K562 (cell line): Measurements from ENCODE around the gene CLCC1. TPM values are rescaled to one million over a fixed set of nuclear protein-coding genes. Genes with fewer than 3 reads are reported as not detected.

Experiments
- ATAC-seq: fragments of 200-7000 bp; cut with Tn5 transposase; 3 replicates; pipeline ENCODE4 v1.9.1; 2020; ENCODE audit warnings: moderate library complexity
- BruUV-seq: library from RNA; stranded (reverse); fragments of 400-500 nt; replicated peaks from 2 replicates; lab custom pipeline; 2021; lab: Mats Ljungman, UMichigan
- CTCF ChIA-PET: fragments of 300-600 bp; formaldehyde crosslinking; extraction: SDS; loops from one replicate; lab custom pipeline; 2021; ENCODE audit warnings: low intra/inter-chr PET ratio; lab: Yijun Ruan, JAX
- POLR2A ChIA-PET: fragments of 300-600, 350-650 bp; sonication (Branson Sonifier 250); formaldehyde crosslinking; extraction: SDS; loops from one replicate; lab custom pipeline; 2021; ENCODE audit warnings: antibody characterized with exemption, inconsistent platforms; lab: Yijun Ruan, JAX
- DNase-seq, 4 experiments: peaks; one replicate each; pipeline versions ENCODE4 v3.0.0 to v3.0.0-alpha.2; 2011 to 2018; ENCODE audit warnings: low spot score in 3 of 4, mixed read lengths in 3 of 4; ENCODE audit errors: extremely low read depth in 1 of 4
- FAIRE-seq: peaks from 2 replicates; lab custom pipeline; 2011; peaks lifted over from hg19 to GRCh38; lab: Jason Lieb, UNC
- H2AFZ ChIP-seq: 2 replicates; pipeline ENCODE4 v1.6.0; 2011; ENCODE audit warnings: low read depth, low read length, control low read depth, inconsistent platforms
- H3K27ac ChIP-seq: fragments of 200-600 bp; 3 replicates; pipeline ENCODE4 v1.8.0; 2011; ENCODE audit warnings: low read depth, mild to moderate bottlenecking, control low read depth, inconsistent platforms, low read length, moderate library complexity, mixed read lengths; ENCODE audit errors: extremely low read depth
- H3K27me3 ChIP-seq, 2 experiments: fragments of 300-600 bp in 1 of 2; 2 replicates in 1 of 2; 3 replicates in 1 of 2; pipeline versions ENCODE4 v1.6.0 to v1.8.0; 2011; ENCODE audit warnings: inconsistent platforms in 2 of 2, low read length in 2 of 2, mild to moderate bottlenecking in 1 of 2, mixed read lengths in 1 of 2, moderate library complexity in 1 of 2; ENCODE audit not compliant: control insufficient read depth in 2 of 2, insufficient read depth in 2 of 2
- H3K36me3 ChIP-seq: fragments of 300-600 bp; 3 replicates; pipeline ENCODE4 v1.8.0; 2011; ENCODE audit warnings: mild to moderate bottlenecking, low read length, inconsistent platforms; ENCODE audit not compliant: control insufficient read depth, insufficient read depth
- H3K4me1 ChIP-seq, 2 experiments: fragments of 200-600 bp in 1 of 2; replicated peaks in 1 of 2; 2 replicates in 1 of 2; 3 replicates in 1 of 2; pipeline versions ENCODE4 v1.5.1 to v1.8.0; 2011; ENCODE audit warnings: inconsistent platforms in 2 of 2, low read length in 2 of 2, mild to moderate bottlenecking in 1 of 2, mixed read lengths in 1 of 2, moderate library complexity in 1 of 2; ENCODE audit not compliant: control insufficient read depth in 2 of 2, insufficient read depth in 2 of 2
- H3K4me2 ChIP-seq: 2 replicates; pipeline ENCODE4 v1.6.1; 2011; ENCODE audit warnings: low read length, control low read depth, inconsistent platforms, mixed read lengths; ENCODE audit not compliant: insufficient read depth
- H3K4me3 ChIP-seq: fragments of 200-600 bp; sonication (generic), shearing (Covaris generic); 2 replicates; pipeline ENCODE4 v1.5.1; 2016; ENCODE audit warnings: control low read depth, inconsistent platforms
- H3K79me2 ChIP-seq: fragments of 200-600 bp; 3 replicates; pipeline ENCODE4 v1.8.0; 2011; ENCODE audit warnings: low read length, inconsistent platforms; ENCODE audit not compliant: control insufficient read depth, insufficient read depth
- H3K9ac ChIP-seq, 2 experiments: 2 replicates each; pipeline versions ENCODE4 v1.6.0 to v1.6.1; 2011; ENCODE audit warnings: low read depth in 2 of 2, low read length in 2 of 2, control low read depth in 1 of 2, inconsistent platforms in 1 of 2, mild to moderate bottlenecking in 1 of 2, mixed read lengths in 1 of 2; ENCODE audit not compliant: insufficient read depth in 1 of 2
- H3K9me1 ChIP-seq: one replicate; pipeline ENCODE4 v1.6.0; 2011; ENCODE audit warnings: inconsistent platforms, mild to moderate bottlenecking, low read length, moderate library complexity; ENCODE audit not compliant: control insufficient read depth, insufficient read depth
- H3K9me3 ChIP-seq: replicated peaks from 2 replicates; pipeline ENCODE4 v1.5.1; 2011; ENCODE audit warnings: low read depth, low read length, inconsistent platforms; ENCODE audit not compliant: control insufficient read depth, insufficient read depth
- H4K20me1 ChIP-seq: replicated peaks from 2 replicates; pipeline ENCODE4 v1.6.1; 2011; ENCODE audit warnings: low read length, inconsistent platforms, mixed read lengths; ENCODE audit not compliant: control insufficient read depth, insufficient read depth
- CAMTA2 ChIP-seq: fragments of 250-450 bp; sonication (Bioruptor Pico); conservative IDR thresholded peaks from 2 replicates; pipeline ENCODE4 v1.5.1; 2022
- ETV1 ChIP-seq: fragments of 450-650 bp; conservative IDR thresholded peaks from 2 replicates; pipeline ENCODE4 v1.6.1; 2016; ENCODE audit warnings: missing genetic modification characterization, control low read depth, low read depth, missing compliant biosample characterization
- FOXK2 ChIP-seq, 2 experiments: fragments of 450-650 bp; IDR thresholded peaks in 1 of 2; conservative IDR thresholded peaks in 1 of 2; 2 replicates each; pipeline ENCODE4 v1.6.1; 2016; ENCODE audit warnings: low read depth in 2 of 2, mild to moderate bottlenecking in 1 of 2
- GTF2A2 ChIP-seq: IDR thresholded peaks from 2 replicates; pipeline ENCODE4 v1.6.1; 2016; ENCODE audit warnings: mild to moderate bottlenecking, missing genetic modification characterization, missing compliant biosample characterization
- HDAC1 ChIP-seq, 2 experiments: fragments of 450-650 bp; IDR thresholded peaks; 2 replicates each; pipeline ENCODE4 v1.6.1; 2016 to 2017; ENCODE audit warnings: inconsistent platforms in 1 of 2, mild to moderate bottlenecking in 1 of 2, moderate library complexity in 1 of 2
- HDAC2 ChIP-seq: fragments of 450-650 bp; IDR thresholded peaks from 2 replicates; pipeline ENCODE4 v1.6.1; 2016; ENCODE audit warnings: mild to moderate bottlenecking
- POLR2G ChIP-seq: fragments of 200-400 bp; formaldehyde crosslinking; IDR thresholded peaks from 2 replicates; pipeline ENCODE4 v1.6.1; 2017; ENCODE audit warnings: low read depth, mild to moderate bottlenecking, antibody characterized with exemption, low read length, moderate library complexity
- PTTG1 ChIP-seq: fragments of 450-650 bp; IDR thresholded peaks from 2 replicates; pipeline ENCODE4 v1.6.1; 2016; ENCODE audit warnings: low read depth, mild to moderate bottlenecking, missing genetic modification characterization, missing compliant biosample characterization
- PURB ChIP-seq: sonication (generic); formaldehyde crosslinking; IDR thresholded peaks from 2 replicates; pipeline ENCODE4 v1.9.0; 2021; ENCODE audit warnings: low read depth, mild to moderate bottlenecking, missing genetic modification reagents
- RBM39 ChIP-seq: fragments of 200-400 bp; formaldehyde crosslinking; optimal IDR thresholded peaks from 2 replicates; pipeline ENCODE3; 2018; ENCODE audit warnings: low read depth, low read length
- SMARCE1 ChIP-seq: fragments of 450-650 bp; IDR thresholded peaks from 2 replicates; pipeline ENCODE4 v1.7.1; 2016; ENCODE audit warnings: mild to moderate bottlenecking
- SUPT5H ChIP-seq: fragments of 450-650 bp; IDR thresholded peaks from 2 replicates; pipeline ENCODE4 v1.6.1; 2016
- ZNF282 ChIP-seq: sonication (generic); formaldehyde crosslinking; IDR thresholded peaks from 2 replicates; pipeline ENCODE4 v1.8.1; 2023; ENCODE audit warnings: missing genetic modification reagents
- ZNF3 ChIP-seq: fragments of 250-450 bp; sonication (Bioruptor Pico); IDR thresholded peaks from 2 replicates; pipeline ENCODE4 v1.5.0; 2021; ENCODE audit warnings: mild to moderate bottlenecking, moderate library complexity
- ZNF644 ChIP-seq: fragments of 200-800 bp; sonication (Bioruptor generic); IDR thresholded peaks from 2 replicates; pipeline ENCODE4 v1.6.1; 2016; ENCODE audit warnings: low read depth, missing genetic modification characterization, missing compliant biosample characterization
- WGBS: fragments of 100-300 bp; shearing (Covaris generic); methylation state at CpG from one replicate; pipeline ENCODE4 v1.1.6; 2016; ENCODE audit warnings: low coverage, mixed read lengths; ENCODE audit not compliant: insufficient coverage; ENCODE audit errors: missing lambda C conversion rate; 5-methylcytosine and 5-hydroxymethylcytosine counted together
- in situ Hi-C: fragments of 300-500 bp; cut with MboI; formaldehyde crosslinking; loops from 4 replicates; pipeline ENCODE4 v1.15.0; 2018; ENCODE audit warnings: inconsistent platforms, mixed read lengths
- intact Hi-C: fragments of 100-400 bp; cut with micrococcal nuclease; formaldehyde crosslinking; loops from 2 replicates; pipeline ENCODE4 v1.14.2; 2022
- polyA plus RNA-seq, 8 experiments: library from polyadenylated mRNA; depleted of rRNA in 4 of 8; stranded (reverse) in 5 of 8; unstranded in 3 of 8; fragments of >200 nt; fragmentation: Nextera tagmentation in 2 of 8; fragmentation: Illumina TruSeq in 1 of 8; extraction: Ambion mirVana in 2 of 8; extraction: Trizol in 1 of 8; gene quantifications; 2 replicates each; pipeline versions ENCODE4 v1.2.1 to v1.2.3, GENCODE V29; 2011 to 2014; ENCODE audit warnings: inconsistent platforms in 1 of 8, missing spikeins in 1 of 8
- total RNA-seq, 7 experiments: library from RNA; depleted of rRNA in 6 of 7; stranded (reverse); fragments of >200 nt in 6 of 7; fragmentation: Illumina TruSeq in 2 of 7; extraction: Trizol in 2 of 7; gene quantifications; 2 replicates each; pipeline versions ENCODE4 v1.2.1 to v1.2.3, GENCODE V29; 2011 to 2021; ENCODE audit warnings: low replicate concordance in 1 of 7
- TF ChIP-seq, protein P1 (sequence below): fragments of 450-650 bp; IDR thresholded peaks from 2 replicates; pipeline ENCODE4 v1.6.1; 2018; ENCODE audit not compliant: partially characterized antibody
- TF ChIP-seq, protein P2 (sequence below), 2 experiments: fragments of 450-650 bp; IDR thresholded peaks; 2 replicates each; pipeline ENCODE4 v1.6.1; 2016

The CLCC1 gene
- total and polyA plus RNA-seq, 9 of the 15 experiments (the other 6 are each of a cell fraction or from before 2014, with no cell fraction given), result 28.8 to 63.4 (median 40.4) TPM

DNA sequence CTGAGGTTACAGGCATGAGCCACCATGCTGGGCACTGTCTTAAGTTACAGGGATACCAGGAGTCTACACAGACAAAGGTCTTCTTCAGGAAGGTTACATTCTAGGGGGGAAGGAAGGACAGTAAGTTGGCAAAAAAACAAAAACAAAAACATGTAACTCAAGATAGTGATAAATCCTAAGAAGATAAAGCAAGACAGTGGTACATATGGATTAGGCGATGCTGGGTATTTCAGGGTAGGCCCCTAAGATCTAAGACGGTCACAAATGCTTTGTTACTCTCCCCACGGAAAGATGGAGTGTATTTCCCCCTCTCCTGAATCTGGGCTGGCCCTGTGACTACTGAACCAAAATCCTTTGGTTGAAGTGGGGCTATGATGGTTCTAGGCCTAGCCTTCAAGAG lies 8.2 kb downstream of the CLCC1 start (continued):
- TF ChIP-seq, protein P1, sequence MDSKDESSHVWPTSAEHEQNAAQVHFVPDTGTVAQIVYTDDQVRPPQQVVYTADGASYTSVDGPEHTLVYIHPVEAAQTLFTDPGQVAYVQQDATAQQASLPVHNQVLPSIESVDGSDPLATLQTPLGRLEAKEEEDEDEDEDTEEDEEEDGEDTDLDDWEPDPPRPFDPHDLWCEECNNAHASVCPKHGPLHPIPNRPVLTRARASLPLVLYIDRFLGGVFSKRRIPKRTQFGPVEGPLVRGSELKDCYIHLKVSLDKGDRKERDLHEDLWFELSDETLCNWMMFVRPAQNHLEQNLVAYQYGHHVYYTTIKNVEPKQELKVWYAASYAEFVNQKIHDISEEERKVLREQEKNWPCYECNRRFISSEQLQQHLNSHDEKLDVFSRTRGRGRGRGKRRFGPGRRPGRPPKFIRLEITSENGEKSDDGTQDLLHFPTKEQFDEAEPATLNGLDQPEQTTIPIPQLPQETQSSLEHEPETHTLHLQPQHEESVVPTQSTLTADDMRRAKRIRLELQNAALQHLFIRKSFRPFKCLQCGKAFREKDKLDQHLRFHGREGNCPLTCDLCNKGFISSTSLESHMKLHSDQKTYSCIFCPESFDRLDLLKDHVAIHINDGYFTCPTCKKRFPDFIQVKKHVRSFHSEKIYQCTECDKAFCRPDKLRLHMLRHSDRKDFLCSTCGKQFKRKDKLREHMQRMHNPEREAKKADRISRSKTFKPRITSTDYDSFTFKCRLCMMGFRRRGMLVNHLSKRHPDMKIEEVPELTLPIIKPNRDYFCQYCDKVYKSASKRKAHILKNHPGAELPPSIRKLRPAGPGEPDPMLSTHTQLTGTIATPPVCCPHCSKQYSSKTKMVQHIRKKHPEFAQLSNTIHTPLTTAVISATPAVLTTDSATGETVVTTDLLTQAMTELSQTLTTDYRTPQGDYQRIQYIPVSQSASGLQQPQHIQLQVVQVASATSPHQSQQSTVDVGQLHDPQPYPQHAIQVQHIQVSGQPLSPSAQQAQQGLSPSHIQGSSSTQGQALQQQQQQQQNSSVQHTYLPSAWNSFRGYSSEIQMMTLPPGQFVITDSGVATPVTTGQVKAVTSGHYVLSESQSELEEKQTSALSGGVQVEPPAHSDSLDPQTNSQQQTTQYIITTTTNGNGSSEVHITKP, result peak; percentile 75

DNA sequence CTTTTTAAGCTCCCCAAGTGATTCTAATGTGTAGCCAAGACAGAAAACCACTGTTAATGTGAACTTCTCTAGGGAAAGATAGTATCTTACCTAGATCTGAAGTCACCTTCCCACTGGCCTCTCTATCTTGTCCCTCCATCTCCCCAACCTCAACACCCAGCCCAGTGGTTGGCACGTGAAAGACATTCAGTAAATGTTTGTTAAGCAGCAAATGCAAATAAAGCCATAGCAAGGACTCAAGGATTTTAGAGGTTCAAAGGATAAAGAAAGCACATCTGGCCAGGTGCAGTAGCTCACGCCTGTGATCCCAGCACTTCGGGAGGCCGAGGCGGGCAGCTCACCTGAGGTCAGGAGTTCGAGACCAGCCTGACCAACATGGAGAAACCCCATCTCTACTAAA lies 9.8 kb downstream of the CLCC1 start:
- ATAC-seq (no peak), DNase-seq (no peak), FAIRE-seq (no peak)
- intact Hi-C loops (no loop called here), in situ Hi-C loops (no loop called here)
- ChIA-PET CTCF (no interaction called here), POLR2A (interaction anchor here (0.9 to 3.4 kb wide), 4 partner anchors 9 to 37 kb away, joined by 3 to 36 read pairs (median 8); partner anchors contain the start of gene CLCC1)
- Histone ChIP-seq H3K9me3 (no peaks in the 10 kb centered on the region), H3K4me3 (no peak overlapping the region), H3K9ac (no peak overlapping the region), H3K4me1 (peaks cover 9 to 13% of the 10 kb centered on the region in 2 experiments; a peak in 4 of 5 replicates), H3K9me1 (no peaks in the 10 kb centered on the region), H3K79me2 (peaks cover 95% of the 10 kb centered on the region), H4K20me1 (peaks cover 31% of the 10 kb centered on the region), H3K36me3 (peaks cover 61% of the 10 kb centered on the region), H3K4me2 (no peak overlapping the region), H3K27me3 (no peaks in the 10 kb centered on the region), H3K27ac (no peak overlapping the region), H2AFZ (no peak overlapping the region)
- no TSS peak for BruUV-seq
- WGBS, result 79% methylated on average over 6 of the region's 6 CpGs
- no peak for TF ChIP-seq HDAC2
- no peak for TF ChIP-seq HDAC1 (IDR thresholded peaks at IDR 0.05)
- no peak for TF ChIP-seq SMARCE1
- TF ChIP-seq SUPT5H, result no peak
- no peak for TF ChIP-seq ETV1 (tag)
- no peak for TF ChIP-seq ZNF644 (tag)
- no peak for TF ChIP-seq FOXK2 (conservative IDR thresholded peaks at IDR 0.05 in 1 of 2, IDR thresholded peaks at IDR 0.05 in 1 of 2; ENCODE audit: low read depth in 2 of 2)
- TF ChIP-seq PURB (CRISPR knock-in tag), result no peak
- TF ChIP-seq, protein P2, sequence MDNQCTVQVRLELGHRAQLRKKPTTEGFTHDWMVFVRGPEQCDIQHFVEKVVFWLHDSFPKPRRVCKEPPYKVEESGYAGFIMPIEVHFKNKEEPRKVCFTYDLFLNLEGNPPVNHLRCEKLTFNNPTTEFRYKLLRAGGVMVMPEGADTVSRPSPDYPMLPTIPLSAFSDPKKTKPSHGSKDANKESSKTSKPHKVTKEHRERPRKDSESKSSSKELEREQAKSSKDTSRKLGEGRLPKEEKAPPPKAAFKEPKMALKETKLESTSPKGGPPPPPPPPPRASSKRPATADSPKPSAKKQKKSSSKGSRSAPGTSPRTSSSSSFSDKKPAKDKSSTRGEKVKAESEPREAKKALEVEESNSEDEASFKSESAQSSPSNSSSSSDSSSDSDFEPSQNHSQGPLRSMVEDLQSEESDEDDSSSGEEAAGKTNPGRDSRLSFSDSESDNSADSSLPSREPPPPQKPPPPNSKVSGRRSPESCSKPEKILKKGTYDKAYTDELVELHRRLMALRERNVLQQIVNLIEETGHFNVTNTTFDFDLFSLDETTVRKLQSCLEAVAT (IDR thresholded peaks at IDR 0.05), result no peak
- TF ChIP-seq PTTG1 (tag), result no peak
- TF ChIP-seq CAMTA2 (CRISPR knock-in tag), result no peak
- TF ChIP-seq ZNF3 (CRISPR knock-in tag), result no peak
- no peak for TF ChIP-seq RBM39
- no peak for TF ChIP-seq ZNF282 (CRISPR knock-in tag)
- no peak for TF ChIP-seq POLR2G
- TF ChIP-seq GTF2A2 (tag), result no peak
